IMR-90 (cell line): ENCODE data around the gene UST. TPM values are rescaled to one million over a fixed set of nuclear protein-coding genes. Genes with fewer than 3 reads are reported as not detected.

Experiments used
- ATAC-seq: fragments of 200-7000 bp; cut with Tn5 transposase; 2 replicates; pipeline ENCODE4 v1.9.1; 2020; ENCODE audit warnings: low read depth, mild to moderate bottlenecking, moderate library complexity
- BruUV-seq: library from RNA; stranded (reverse); fragments of 400-500 nt; replicated peaks from 2 replicates; lab custom pipeline; 2021; lab: Mats Ljungman, UMichigan
- CTCF ChIA-PET: fragments of 300-600 bp; formaldehyde crosslinking; extraction: SDS; loops from one replicate; lab custom pipeline; 2021; ENCODE audit warnings: antibody characterized with exemption; lab: Yijun Ruan, JAX
- POLR2A ChIA-PET: fragments of 300-600 bp; sonication (Branson Sonifier 250); formaldehyde crosslinking; loops from one replicate; lab custom pipeline; 2022; ENCODE audit warnings: antibody characterized with exemption; ENCODE audit not compliant: unreplicated experiment; lab: Charles Lee
- DNase-seq: peaks from one replicate; pipeline ENCODE4 v3.0.0; 2013
- H2AFZ ChIP-seq: replicated peaks from 2 replicates; pipeline ENCODE3; 2013; ENCODE audit warnings: low read length, mild to moderate bottlenecking; ENCODE audit not compliant: poor library complexity
- H2AK5ac ChIP-seq: 2 replicates; pipeline ENCODE4 v1.6.1; 2013; ENCODE audit warnings: low read depth, low read length, inconsistent platforms
- H2AK9ac ChIP-seq: replicated peaks from 2 replicates; pipeline ENCODE3; 2013; ENCODE audit warnings: mild to moderate bottlenecking, low read depth, low read length, moderate library complexity; ENCODE audit not compliant: poor library complexity
- H2BK120ac ChIP-seq: 2 replicates; pipeline ENCODE4 v1.6.1; 2013; ENCODE audit warnings: low read depth, low read length, inconsistent platforms
- H2BK15ac ChIP-seq: 3 replicates; pipeline ENCODE4 v1.6.1; 2013; ENCODE audit warnings: low read depth, low read length, inconsistent platforms
- H2BK20ac ChIP-seq: 2 replicates; pipeline ENCODE4 v1.6.1; 2013; ENCODE audit warnings: low read depth, mild to moderate bottlenecking, inconsistent platforms, low read length, moderate library complexity
- H2BK5ac ChIP-seq: 2 replicates; pipeline ENCODE4 v1.6.1; 2013; ENCODE audit warnings: mild to moderate bottlenecking, low read depth, low read length, inconsistent platforms; ENCODE audit not compliant: poor library complexity, severe bottlenecking
- H3K14ac ChIP-seq: replicated peaks from 2 replicates; pipeline ENCODE4 v1.6.1; 2013; ENCODE audit warnings: low read depth, low read length, inconsistent platforms
- H3K18ac ChIP-seq: 2 replicates; pipeline ENCODE4 v1.6.1; 2013; ENCODE audit warnings: low read depth, low read length, control low read depth
- H3K23ac ChIP-seq: 2 replicates; pipeline ENCODE4 v1.6.1; 2013; ENCODE audit warnings: low read depth, low read length, inconsistent platforms
- H3K27ac ChIP-seq: 2 replicates; pipeline ENCODE4 v1.5.1; 2013; ENCODE audit warnings: mild to moderate bottlenecking, control low read depth, low read length; ENCODE audit not compliant: insufficient read depth
- H3K27me3 ChIP-seq: 2 replicates; pipeline ENCODE4 v1.6.1; 2013; ENCODE audit warnings: low read length; ENCODE audit not compliant: control insufficient read depth, insufficient read depth
- H3K36me3 ChIP-seq: 2 replicates; pipeline ENCODE4 v1.6.1; 2013; ENCODE audit warnings: low read length, mixed read lengths; ENCODE audit not compliant: control insufficient read depth, insufficient read depth
- H3K4ac ChIP-seq: 2 replicates; pipeline ENCODE4 v1.6.1; 2013; ENCODE audit warnings: low read depth, low read length, inconsistent platforms
- H3K4me1 ChIP-seq: 2 replicates; pipeline ENCODE4 v1.6.1; 2013; ENCODE audit warnings: low read length, mixed read lengths; ENCODE audit not compliant: control insufficient read depth, insufficient read depth
- H3K4me2 ChIP-seq: 2 replicates; pipeline ENCODE4 v1.6.1; 2013; ENCODE audit warnings: low read depth, mild to moderate bottlenecking, control low read depth, low read length, moderate library complexity
- H3K4me3 ChIP-seq: 2 replicates; pipeline ENCODE4 v1.5.1; 2013; ENCODE audit warnings: low read depth, mild to moderate bottlenecking, control low read depth, low read length, moderate library complexity; ENCODE audit not compliant: insufficient read depth
- H3K56ac ChIP-seq: 2 replicates; pipeline ENCODE4 v1.6.1; 2013; ENCODE audit warnings: low read length, inconsistent platforms; ENCODE audit not compliant: insufficient read depth; ENCODE audit errors: extremely low read depth
- H3K79me1 ChIP-seq, 2 experiments: 2 replicates each; pipeline ENCODE4 v1.6.1; 2013; ENCODE audit warnings: low read length in 2 of 2, inconsistent platforms in 1 of 2, low read depth in 1 of 2
- H3K9ac ChIP-seq: 2 replicates; pipeline ENCODE4 v1.6.1; 2013; ENCODE audit warnings: low read depth, low read length, control low read depth
- H3K9me1 ChIP-seq: 2 replicates; pipeline ENCODE4 v1.6.1; 2013; ENCODE audit warnings: low read length, inconsistent platforms; ENCODE audit not compliant: insufficient read depth
- H3K9me3 ChIP-seq: 2 replicates; pipeline ENCODE4 v1.6.1; 2013; ENCODE audit warnings: low read length; ENCODE audit not compliant: control insufficient read depth, insufficient read depth
- H4K20me1 ChIP-seq: 2 replicates; pipeline ENCODE4 v1.6.1; 2013; ENCODE audit warnings: low read length, inconsistent platforms; ENCODE audit not compliant: insufficient read depth
- H4K5ac ChIP-seq: 2 replicates; pipeline ENCODE4 v1.6.1; 2013; ENCODE audit warnings: mild to moderate bottlenecking, low read depth, low read length, control low read depth
- H4K8ac ChIP-seq, 2 experiments: 2 replicates each; pipeline ENCODE4 v1.6.1; 2013; ENCODE audit warnings: low read depth in 2 of 2, low read length in 2 of 2, control low read depth in 1 of 2, inconsistent platforms in 1 of 2
- H4K91ac ChIP-seq: 2 replicates; pipeline ENCODE4 v1.6.1; 2013; ENCODE audit warnings: low read depth, low read length, inconsistent platforms; ENCODE audit not compliant: insufficient read depth
- BHLHE40 ChIP-seq: fragments of 150-350 bp; IDR thresholded peaks from 2 replicates; pipeline ENCODE4 v1.6.1; 2016; ENCODE audit warnings: mild to moderate bottlenecking, low read depth, low read length
- MAFK ChIP-seq: IDR thresholded peaks from 2 replicates; pipeline ENCODE4 v1.6.1; 2012; ENCODE audit warnings: low read depth, low read length, improper control_type of control experiment
- MXI1 ChIP-seq: IDR thresholded peaks from 2 replicates; pipeline ENCODE4 v1.6.1; 2012; ENCODE audit warnings: low read depth, mild to moderate bottlenecking, low read length, moderate library complexity, borderline replicate concordance
- RAD21 ChIP-seq: IDR thresholded peaks from 2 replicates; pipeline ENCODE4 v1.6.1; 2012; ENCODE audit warnings: low read length, improper control_type of control experiment
- WGBS, 2 experiments: methylation state at CpG; one replicate each; pipeline versions ENCODE4 v1.1.5 to v1.1.7; 2013; ENCODE audit warnings: missing lambda C conversion rate in 2 of 2; ENCODE audit not compliant: insufficient read length in 1 of 2; ENCODE audit errors: extremely low coverage in 2 of 2; 5-methylcytosine and 5-hydroxymethylcytosine counted together
- dilution Hi-C: fragments of 300-500 bp; cut with HindIII; formaldehyde crosslinking; loops from one replicate; pipeline ENCODE4 v1.14.3; 2018; ENCODE audit warnings: low sequenced_read_pairs; ENCODE audit not compliant: unreplicated experiment
- in situ Hi-C: fragments of 300-500 bp; cut with MboI; formaldehyde crosslinking; loops from 3 replicates; pipeline ENCODE4 v1.14.3; 2019; ENCODE audit warnings: low sequenced_read_pairs, inconsistent platforms, mixed read lengths
- intact Hi-C: fragments of 100-400 bp; cut with micrococcal nuclease; formaldehyde crosslinking; loops from 2 replicates; pipeline ENCODE4 v1.10.0; 2022
- polyA plus RNA-seq, 3 experiments: library from polyadenylated mRNA; depleted of rRNA; stranded (reverse); fragments of >200 nt; gene quantifications; 2 replicates each; pipeline ENCODE4 v1.2.3, GENCODE V29; 2012; ENCODE audit warnings: low replicate concordance in 1 of 3
- total RNA-seq: library from RNA; depleted of rRNA; stranded (reverse); fragments of >200 nt; gene quantifications from 2 replicates; pipeline ENCODE4 v1.2.3, GENCODE V29; 2012

The UST gene
- total and polyA plus RNA-seq, 2 of the 4 experiments (the other 2 are of a cell fraction), result 7.7 to 13.8 TPM

GRCh38 chr6:149094156-149094555 lies 347.3 kb downstream of the UST start:
- dilution Hi-C loops, result no loop called here
- H3K4me2 ChIP-seq, result peak overlapping the region; percentile 1; the same call in 1 of the 2 replicates
- no peak overlapping the region for H4K5ac ChIP-seq
- peaks cover 4% of the 10 kb centered on the region for H3K9me3 ChIP-seq
- no peaks in the 10 kb centered on the region for H3K79me1 ChIP-seq
- H4K91ac ChIP-seq, result no peak overlapping the region
- no peak overlapping the region for H3K27ac ChIP-seq
- intact Hi-C loops, result no loop called here
- no peak overlapping the region for H4K8ac ChIP-seq
- peaks cover 5% of the 10 kb centered on the region; the same call in 1 of the 2 replicates for H3K9me1 ChIP-seq
- H3K9ac ChIP-seq, result no peak overlapping the region
- TF ChIP-seq RAD21, result no peak
- TF ChIP-seq MXI1, result no peak
- TF ChIP-seq MAFK, result peak; percentile 45; the same call in 1 of the 2 replicates
- TF ChIP-seq BHLHE40, result no peak
- no TSS peak for BruUV-seq
- no peak overlapping the region for H2BK15ac ChIP-seq
- peaks cover 12% of the 10 kb centered on the region for H3K4me1 ChIP-seq
- peaks cover 12% of the 10 kb centered on the region for H3K27me3 ChIP-seq
- H2AK9ac ChIP-seq, result peak overlapping the region; percentile 1
- ChIA-PET CTCF (interaction anchor here (1.2 kb wide), 1 partner anchor 338 kb away, joined by 3 read pairs; no protein-coding TSS in a partner anchor), POLR2A (no interaction called here)
- DNase-seq (peak; percentile 4), ATAC-seq (peak; percentile 18)
- H3K4ac ChIP-seq, result peak overlapping the region; percentile 38
- no peak overlapping the region for H3K56ac ChIP-seq
- H2AFZ ChIP-seq, result no peak overlapping the region
- H2BK20ac ChIP-seq, result peak overlapping the region; percentile 60
- no peak overlapping the region for H3K23ac ChIP-seq
- no CpG with 5 or more reads among the region's 3 CpGs for WGBS, 2 experiments
- in situ Hi-C loops, result no loop called here
- no peak overlapping the region for H2BK5ac ChIP-seq
- peaks cover 8% of the 10 kb centered on the region; the same call in 1 of the 2 replicates for H4K20me1 ChIP-seq
- H3K36me3 ChIP-seq, result no peaks in the 10 kb centered on the region
- peak overlapping the region; percentile 22; the same call in 1 of the 2 replicates for H2BK120ac ChIP-seq
- no peak overlapping the region for H3K18ac ChIP-seq
- H3K4me3 ChIP-seq, result no peak overlapping the region
- 0 out of 2 replicates have a peak overlapping the region, but pooled peaks have one; percentile 29 for H3K14ac ChIP-seq
- H2AK5ac ChIP-seq, result peak overlapping the region; percentile 37; the same call in 1 of the 2 replicates
